CD4-positive, alpha-beta T cell treated with Interferon gamma for 1 hour (primary cell): ENCODE data around the gene MSH5.

ENCODE experiments used
- DNase-seq: peaks from one replicate; pipeline ENCODE4 v3.0.0-alpha.2; 2020

MSH5 gene

GRCh38 chr6:31762356-31762755, 22.6 kb downstream of the MSH5 start, which contains the start of gene SAPCD1:
Gene SAPCD1, plus strand, starts transcription at chr6:31762656. Its CDS starts 399 bp downstream, at chr6:31763055.
- DNase-seq: no peak

GRCh38 chr6:31762878-31763618, 23.2 kb downstream of the MSH5 start:
- no peak for DNase-seq

GRCh38 chr6:31763619-31763940, 23.8 kb downstream of the MSH5 start:
- no peak for DNase-seq

GRCh38 chr6:31764198-31764597, 24.4 kb downstream of the MSH5 start:
- DNase-seq: no peak

DNA sequence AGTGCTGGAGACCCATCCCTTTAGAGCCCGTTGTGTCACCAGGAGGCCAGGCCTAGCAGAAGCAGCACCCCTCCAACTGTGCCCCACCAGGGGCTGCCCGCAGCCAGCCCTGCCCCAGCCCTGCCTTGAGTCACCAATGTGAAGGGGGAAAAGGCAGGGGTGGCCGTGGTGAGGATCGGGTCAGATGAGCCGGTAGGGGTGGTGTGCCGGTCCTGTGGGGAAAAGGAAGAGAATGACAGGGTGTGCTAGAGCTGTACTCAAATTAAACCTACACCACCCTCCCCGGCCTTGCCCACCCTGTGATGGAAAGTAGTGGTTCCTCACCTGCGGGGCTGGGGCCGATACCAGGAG, 25.7 kb downstream of the MSH5 start:
- DNase-seq: no peak

GRCh38 chr6:31765910-31766794, 26.3 kb downstream of the MSH5 start:
- no peak for DNase-seq

DNA sequence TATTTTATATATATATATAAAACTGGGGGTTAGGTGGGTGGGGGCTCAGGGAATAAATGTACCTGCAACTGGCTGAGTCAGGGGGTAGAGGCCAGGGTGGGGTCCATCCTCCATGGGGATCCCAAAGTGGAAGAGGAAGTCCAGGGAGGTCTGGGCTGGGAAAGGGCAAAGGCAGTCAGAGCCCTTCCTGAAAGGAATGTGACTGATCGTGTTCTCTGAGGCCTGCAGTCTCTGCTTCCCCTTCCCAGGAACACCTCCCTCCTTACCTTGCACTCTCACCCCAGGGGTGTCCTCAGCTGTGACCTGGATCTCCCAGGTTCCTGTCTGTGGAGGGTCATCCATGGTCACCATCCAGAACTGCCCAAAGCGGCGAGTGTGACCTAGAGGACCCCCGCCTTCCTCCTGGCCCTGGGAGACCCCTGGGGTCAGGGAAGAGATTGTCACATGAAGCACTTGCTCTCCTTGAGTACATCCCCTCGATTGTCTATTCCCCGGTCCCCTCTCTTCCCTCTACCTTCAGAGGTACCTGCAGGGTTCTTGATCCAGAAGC, 27.4 kb downstream of the MSH5 start:
- DNase-seq: no peak

DNA sequence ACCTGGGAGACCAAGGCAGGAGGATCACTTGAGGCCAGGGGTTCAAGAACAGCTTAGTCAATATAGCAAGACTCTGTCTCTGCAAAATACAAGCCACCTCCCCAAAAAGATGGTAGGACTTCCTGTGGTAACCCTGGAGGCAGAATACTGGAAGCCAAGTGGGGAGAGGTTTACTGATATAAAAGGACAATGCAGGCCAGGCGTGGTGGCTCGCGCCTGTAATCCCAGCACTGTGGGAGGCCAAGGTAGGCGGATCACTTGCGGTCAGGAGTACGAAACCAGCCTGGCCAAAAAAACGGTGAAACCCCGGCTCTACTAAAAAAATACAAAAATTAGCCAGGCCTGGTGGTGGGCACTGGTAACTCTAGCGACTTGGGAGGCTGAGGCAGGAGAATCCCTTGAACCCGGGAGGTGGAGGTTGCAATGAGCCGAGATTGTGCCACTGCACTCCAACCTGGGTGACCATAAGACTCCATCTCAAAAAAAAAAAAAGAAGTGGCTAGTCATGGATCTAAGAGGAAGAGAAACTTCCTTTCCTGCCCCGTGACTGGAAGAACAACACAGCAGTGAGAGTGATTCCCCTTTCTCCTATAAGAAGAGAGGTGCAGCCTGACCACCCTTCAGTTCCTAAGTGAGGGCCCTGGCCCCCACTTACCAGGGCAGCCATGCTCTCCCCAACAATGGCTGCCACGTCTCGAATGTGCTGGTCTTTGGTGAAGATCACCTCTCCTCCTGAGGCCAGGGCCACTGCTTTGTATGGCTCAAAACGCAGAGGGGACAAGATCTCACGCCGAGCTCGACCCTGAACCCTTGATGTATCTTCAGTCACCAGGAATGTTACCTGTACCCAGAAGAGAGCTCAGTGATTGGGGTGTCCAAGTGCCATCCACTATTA, 28.8 kb downstream of the MSH5 start:
- DNase-seq: no peak

DNA sequence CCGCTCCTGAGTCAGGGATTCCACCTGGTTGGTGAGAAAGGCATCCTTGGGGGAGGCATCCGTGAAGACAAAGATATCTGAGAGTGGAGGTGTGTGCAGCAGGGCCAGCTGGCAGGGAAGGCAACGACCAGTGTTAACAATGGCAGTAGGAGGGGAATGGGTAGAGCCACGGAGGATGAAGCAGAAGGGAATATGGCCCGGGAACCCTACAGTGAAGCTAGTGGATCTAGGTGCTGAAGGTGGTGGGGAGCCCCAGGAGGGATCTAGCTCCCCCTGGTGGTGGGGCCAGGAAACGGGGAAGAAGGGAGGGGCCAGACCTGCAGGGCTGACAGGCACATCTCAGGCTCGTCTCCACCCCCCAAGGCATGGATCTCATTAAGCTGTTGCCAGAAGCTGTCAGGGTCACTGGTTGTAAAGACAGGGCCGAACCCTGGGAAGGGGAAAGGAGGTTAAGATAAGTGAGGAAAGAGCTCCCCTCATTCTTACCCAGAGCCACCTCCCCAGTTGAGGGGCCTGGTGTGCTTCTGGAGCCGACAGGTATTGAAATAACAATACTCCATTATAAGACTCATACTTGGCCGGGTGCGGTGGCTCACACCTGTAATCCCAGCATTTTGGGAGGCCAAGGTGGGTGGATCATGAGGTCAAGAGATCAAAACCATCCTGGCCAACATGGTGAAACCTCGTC, 30.0 kb downstream of the MSH5 start:
- peak; percentile 81 for DNase-seq

DNA sequence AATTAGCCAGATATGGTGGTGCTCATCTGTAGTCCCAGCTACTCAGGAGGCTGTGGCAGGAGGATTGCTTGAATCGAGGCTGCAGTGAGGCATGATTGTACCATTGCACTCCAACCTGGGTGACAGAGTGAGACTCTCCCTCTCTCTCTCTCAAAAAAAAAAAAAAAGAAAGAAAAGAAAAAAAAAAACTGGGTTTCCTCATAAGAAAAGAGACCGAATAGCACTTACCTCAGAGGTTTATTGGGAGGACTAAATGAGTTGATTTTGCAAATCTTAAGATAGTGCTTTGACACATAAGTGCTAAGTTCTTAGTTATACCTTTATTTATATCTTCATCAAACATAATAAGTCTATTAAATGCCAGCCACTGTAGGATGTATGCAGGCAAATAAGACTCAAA, 31.1 kb downstream of the MSH5 start:
- no peak for DNase-seq

DNA sequence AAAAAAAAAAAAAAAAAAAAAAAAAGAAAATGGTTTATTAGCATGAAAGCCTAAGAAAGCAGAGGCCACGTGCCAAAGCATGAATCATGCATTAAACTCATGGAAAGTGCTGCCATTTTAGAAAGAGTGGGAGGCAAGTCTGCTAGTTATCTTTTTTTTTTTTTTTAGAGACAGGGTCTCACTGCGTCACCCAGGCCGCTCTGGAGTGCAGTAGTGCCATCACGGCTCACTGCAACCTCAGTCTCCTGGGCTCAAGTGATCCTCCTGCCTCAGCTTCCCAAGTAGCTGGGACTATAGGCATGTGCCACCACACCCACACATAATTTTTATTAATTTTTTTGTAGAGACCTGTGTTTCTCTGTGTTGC, 32.2 kb downstream of the MSH5 start:
- no peak for DNase-seq

GRCh38 chr6:31775184-31775583, 35.4 kb downstream of the MSH5 start:
- DNase-seq: no peak

- no peak for DNase-seq
Measured at GRCh38 chr6:31775633-31776484, 36.1 kb downstream of the MSH5 start.

- DNase-seq: no peak
Measured at GRCh38 chr6:31776485-31776988, 36.7 kb downstream of the MSH5 start.

- DNase-seq: peak; percentile 83
Measured at GRCh38 chr6:31776989-31777666, 37.3 kb downstream of the MSH5 start, which contains the start of gene VWA7. Gene VWA7, minus strand, starts transcription at chr6:31777328. Its CDS starts 549 bp downstream, at chr6:31776779.

- DNase-seq: no peak
Measured at GRCh38 chr6:31777667-31778050, 37.9 kb downstream of the MSH5 start.

DNA sequence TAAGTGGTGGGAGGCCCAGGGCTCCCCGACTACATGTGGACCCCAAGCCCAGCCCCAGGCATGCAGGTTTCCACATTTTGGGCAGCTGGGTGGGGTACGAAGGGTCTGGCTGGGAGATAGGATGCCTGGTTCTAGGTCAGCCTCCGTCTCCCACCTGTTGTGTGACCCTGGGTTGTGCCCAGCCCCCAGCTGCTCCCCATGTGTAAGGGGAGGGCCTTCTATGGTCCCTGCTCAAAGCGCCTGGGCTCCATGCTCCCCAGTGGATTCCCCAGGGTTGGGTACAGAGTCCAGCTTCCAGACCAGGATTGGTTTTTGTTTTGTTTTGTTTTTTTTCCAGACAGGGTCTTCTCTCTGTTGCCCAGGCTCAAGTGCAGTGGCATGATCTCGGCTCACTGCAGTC, 38.4 kb downstream of the MSH5 start:
- no peak for DNase-seq

GRCh38 chr6:31778999-31779885, 39.4 kb downstream of the MSH5 start:
- DNase-seq: no peak

- DNase-seq: no peak
Measured at GRCh38 chr6:31779908-31780307, 40.1 kb downstream of the MSH5 start.
